ENCODE data around the gene SHISA5. TPM values are rescaled to one million over a fixed set of nuclear protein-coding genes. Genes with fewer than 3 reads are reported as not detected.
A peak's percentile ranks its signal among the peaks of the same experiment; 100 is the strongest.
"Not testable (repeated sequence)": the region's sequence is repeated elsewhere in the genome, so short reads cannot be mapped to it uniquely, and the experiment has no call there.

The SHISA5 gene
- total and polyA plus RNA-seq, 3 donors from 2014 or later: 101 to 146 (median 117) TPM

DNA sequence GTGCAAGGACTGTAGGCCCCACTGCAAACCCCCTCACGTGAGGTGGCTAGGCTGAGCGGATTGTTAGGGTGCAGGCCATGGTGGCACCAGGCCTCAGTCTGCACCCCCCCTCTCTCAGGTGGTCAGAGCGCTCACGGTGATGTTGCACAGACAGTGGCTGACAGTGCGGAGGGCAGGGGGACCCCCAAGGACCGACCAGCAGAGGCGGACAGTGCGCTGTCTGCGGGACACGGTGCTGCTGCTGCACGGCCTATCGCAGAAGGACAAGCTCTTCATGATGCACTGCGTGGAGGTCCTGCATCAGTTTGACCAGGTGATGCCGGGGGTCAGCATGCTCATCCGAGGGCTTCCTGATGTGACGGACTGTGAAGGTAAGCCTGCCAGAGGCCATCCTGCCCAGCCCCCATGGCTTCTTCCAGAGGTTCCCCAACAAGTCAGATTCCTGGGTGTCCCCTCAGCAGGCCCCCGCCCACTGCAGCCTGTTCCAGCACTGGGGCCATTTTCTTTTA lies 39.2 kb downstream of the SHISA5 start:
- H3K4me1 ChIP-seq: peaks cover 23% of the 10 kb centered on the region
- intact Hi-C loops (cut with DNase I; ENCODE audit: low total_unique reads): no loop called here
- TF ChIP-seq CTCF (IDR thresholded peaks at IDR 0.05) (no peak), POLR2A (IDR thresholded peaks at IDR 0.05) (no peak)
- no peaks in the 10 kb centered on the region for H3K27me3 ChIP-seq
- no peak overlapping the region for H3K4me3 ChIP-seq
- H3K9me3 ChIP-seq: no peaks in the 10 kb centered on the region
- DNase-seq: no peak
- no peaks in the 10 kb centered on the region for H3K36me3 ChIP-seq (ENCODE audit: low read depth, missing control alignments)
- peak overlapping the region; percentile 98 for H3K27ac ChIP-seq
- WGBS, 2 donors: 91 to 92% methylated on average over 10 to 17 of the region's 17 CpGs

GRCh38 chr3:48463703-48464102 lies 40.3 kb downstream of the SHISA5 start:
- 75 to 93% methylated on average over 4 to 9 of the region's 9 CpGs for WGBS, 2 donors
- Histone ChIP-seq H3K36me3 (ENCODE audit: low read depth, missing control alignments) (no peaks in the 10 kb centered on the region), H3K9me3 (no peaks in the 10 kb centered on the region), H3K4me3 (no peak overlapping the region), H3K27me3 (no peaks in the 10 kb centered on the region), H3K4me1 (peaks cover 23% of the 10 kb centered on the region), H3K27ac (no peak overlapping the region)
- TF ChIP-seq CTCF (IDR thresholded peaks at IDR 0.05): no peak
- no peak for TF ChIP-seq POLR2A (IDR thresholded peaks at IDR 0.05)
- intact Hi-C loops (cut with DNase I; ENCODE audit: low total_unique reads): no loop called here
- DNase-seq: no peak

- peaks cover 14% of the 10 kb centered on the region for H3K4me1 ChIP-seq
- H3K9me3 ChIP-seq; H3K27me3 ChIP-seq; intact Hi-C loops (cut with DNase I; ENCODE audit: low total_unique reads); H3K27ac ChIP-seq; H3K36me3 ChIP-seq (ENCODE audit: low read depth, missing control alignments); DNase-seq; H3K4me3 ChIP-seq: not testable (repeated sequence)
- WGBS, 2 donors: 89 to 90% methylated on average over 7 of the region's 7 CpGs
These were observed 42.2 kb downstream of the SHISA5 start for GRCh38 chr3:48461767-48462166.

DNA sequence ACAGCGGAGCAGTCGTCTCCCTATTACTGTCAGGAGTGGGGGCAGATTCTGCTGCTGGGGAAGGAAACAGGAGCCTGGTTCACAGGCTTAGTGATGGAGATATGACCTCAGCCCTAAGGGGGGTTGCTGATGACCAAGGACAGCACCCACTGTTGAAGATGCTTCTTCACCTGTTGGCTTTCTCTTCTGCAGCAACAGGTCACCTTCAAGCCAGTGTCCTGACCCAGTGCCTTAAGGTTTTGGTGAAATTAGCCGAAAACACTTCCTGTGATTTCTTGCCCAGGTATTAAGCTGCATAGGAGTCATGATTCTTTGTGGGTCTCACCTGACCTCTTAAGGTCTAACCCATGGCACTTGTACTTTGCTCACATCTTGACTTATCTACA lies 43.5 kb downstream of the SHISA5 start:
- Histone ChIP-seq H3K27ac (no peak overlapping the region), H3K4me1 (peaks cover 7% of the 10 kb centered on the region), H3K27me3 (no peaks in the 10 kb centered on the region), H3K4me3 (no peak overlapping the region), H3K36me3 (ENCODE audit: low read depth, missing control alignments) (no peaks in the 10 kb centered on the region), H3K9me3 (no peaks in the 10 kb centered on the region)
- TF ChIP-seq CTCF (IDR thresholded peaks at IDR 0.05): no peak
- no peak for TF ChIP-seq POLR2A (IDR thresholded peaks at IDR 0.05)
- intact Hi-C loops (cut with DNase I; ENCODE audit: low total_unique reads): no loop called here
- no peak for DNase-seq
- 87 to 92% methylated on average over 3 of the region's 3 CpGs for WGBS, 2 donors

- TF ChIP-seq CTCF (IDR thresholded peaks at IDR 0.05) (no peak), POLR2A (IDR thresholded peaks at IDR 0.05) (no peak)
- Histone ChIP-seq H3K9me3 (no peaks in the 10 kb centered on the region), H3K4me1 (peaks cover 2% of the 10 kb centered on the region), H3K4me3 (no peak overlapping the region), H3K27me3 (no peaks in the 10 kb centered on the region), H3K27ac (no peak overlapping the region), H3K36me3 (ENCODE audit: low read depth, missing control alignments) (no peaks in the 10 kb centered on the region)
- intact Hi-C loops (cut with DNase I; ENCODE audit: low total_unique reads): loop anchor here (5.0 kb wide), 1 partner anchor 87 kb away; no protein-coding TSS in a partner anchor
- no peak for DNase-seq
- WGBS, 2 donors: 67 to 82% methylated on average over 2 to 7 of the region's 7 CpGs
These were observed 44.0 kb downstream of the SHISA5 start for GRCh38 chr3:48459773-48460516.

Measured in testis (tissue), 3 donors.